ENCODE measurements around the gene TMEM63C.
"Not testable (repeated sequence)": the region's sequence is repeated elsewhere in the genome, so short reads cannot be mapped to it uniquely, and the experiment has no call there.

The TMEM63C gene

DNA sequence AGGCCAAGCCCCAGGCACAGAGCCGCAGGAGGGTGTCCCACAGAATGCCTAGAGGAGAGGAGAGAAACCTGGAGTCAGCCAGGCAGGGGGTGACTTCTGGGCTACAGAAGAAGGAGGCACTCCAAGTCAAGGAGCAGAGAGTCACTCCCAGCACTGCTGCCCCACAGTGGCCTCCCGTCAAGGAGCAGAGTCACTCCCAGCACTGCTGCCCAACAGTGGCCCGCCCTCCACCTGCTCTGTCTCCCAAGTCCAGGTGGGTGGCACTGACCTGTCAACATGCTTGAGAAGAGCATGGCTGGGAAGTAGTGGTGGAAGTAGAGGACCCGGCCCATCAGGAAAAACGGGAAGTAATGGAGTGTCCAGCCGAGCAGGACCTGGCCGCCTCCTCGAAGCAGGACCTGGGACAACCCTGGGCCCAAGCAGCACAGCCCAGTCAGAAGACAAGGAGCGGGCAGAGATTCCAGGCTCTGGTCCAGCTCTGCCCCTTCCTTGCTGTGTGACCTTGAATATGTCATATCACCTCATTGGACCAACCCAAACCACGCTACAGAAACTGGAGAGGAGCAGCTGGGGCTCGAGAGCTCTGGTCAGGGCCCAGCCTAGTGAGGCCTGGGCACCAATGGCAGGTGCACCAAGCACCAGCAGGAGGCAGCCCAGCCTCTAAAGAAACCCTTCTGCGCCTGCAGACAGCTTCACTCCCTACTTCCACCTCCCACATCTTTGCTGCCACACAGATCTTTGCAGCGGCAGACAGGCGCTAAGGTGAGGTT is 97.0 kb downstream of the TMEM63C start:
- H3K79me2 ChIP-seq (ENCODE audit: insufficient read depth, low read length), result no peaks in the 10 kb centered on the region
- H4K20me1 ChIP-seq (ENCODE audit: low read depth, low read length), result no peaks in the 10 kb centered on the region
- H3K27me3 ChIP-seq (ENCODE audit: low read length), result no peaks in the 10 kb centered on the region
- no peak overlapping the region for H3K27ac ChIP-seq (ENCODE audit: low read depth, low read length)
- no peaks in the 10 kb centered on the region for H3K36me3 ChIP-seq (ENCODE audit: low read length)
- no peaks in the 10 kb centered on the region for H3F3A ChIP-seq (ENCODE audit: insufficient read depth)
- no peaks in the 10 kb centered on the region for H3K9me3 ChIP-seq (ENCODE audit: insufficient read depth, low read length)
- H3K9me2 ChIP-seq (replicated peaks; ENCODE audit: insufficient read depth, low read length), result no peaks in the 10 kb centered on the region
- TF ChIP-seq, protein P1, sequence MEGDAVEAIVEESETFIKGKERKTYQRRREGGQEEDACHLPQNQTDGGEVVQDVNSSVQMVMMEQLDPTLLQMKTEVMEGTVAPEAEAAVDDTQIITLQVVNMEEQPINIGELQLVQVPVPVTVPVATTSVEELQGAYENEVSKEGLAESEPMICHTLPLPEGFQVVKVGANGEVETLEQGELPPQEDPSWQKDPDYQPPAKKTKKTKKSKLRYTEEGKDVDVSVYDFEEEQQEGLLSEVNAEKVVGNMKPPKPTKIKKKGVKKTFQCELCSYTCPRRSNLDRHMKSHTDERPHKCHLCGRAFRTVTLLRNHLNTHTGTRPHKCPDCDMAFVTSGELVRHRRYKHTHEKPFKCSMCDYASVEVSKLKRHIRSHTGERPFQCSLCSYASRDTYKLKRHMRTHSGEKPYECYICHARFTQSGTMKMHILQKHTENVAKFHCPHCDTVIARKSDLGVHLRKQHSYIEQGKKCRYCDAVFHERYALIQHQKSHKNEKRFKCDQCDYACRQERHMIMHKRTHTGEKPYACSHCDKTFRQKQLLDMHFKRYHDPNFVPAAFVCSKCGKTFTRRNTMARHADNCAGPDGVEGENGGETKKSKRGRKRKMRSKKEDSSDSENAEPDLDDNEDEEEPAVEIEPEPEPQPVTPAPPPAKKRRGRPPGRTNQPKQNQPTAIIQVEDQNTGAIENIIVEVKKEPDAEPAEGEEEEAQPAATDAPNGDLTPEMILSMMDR (IDR thresholded peaks at IDR 0.05; ENCODE audit: insufficient read depth, low read length, poor library complexity, severe bottlenecking), result no peak
- no peak for TF ChIP-seq EZH2phosphoT487 (conservative IDR thresholded peaks at IDR 0.05; ENCODE audit: low read length)
- no peak overlapping the region for H2AFZ ChIP-seq (ENCODE audit: low read depth, low read length, severe bottlenecking)
- H3K4me3 ChIP-seq (ENCODE audit: insufficient read depth, low read length, poor library complexity, severe bottlenecking), result no peak overlapping the region
- H3K4me2 ChIP-seq (ENCODE audit: low read depth, low read length, poor library complexity, severe bottlenecking), result no peak overlapping the region
- no peak overlapping the region for H3K9ac ChIP-seq (ENCODE audit: low read length)

DNA sequence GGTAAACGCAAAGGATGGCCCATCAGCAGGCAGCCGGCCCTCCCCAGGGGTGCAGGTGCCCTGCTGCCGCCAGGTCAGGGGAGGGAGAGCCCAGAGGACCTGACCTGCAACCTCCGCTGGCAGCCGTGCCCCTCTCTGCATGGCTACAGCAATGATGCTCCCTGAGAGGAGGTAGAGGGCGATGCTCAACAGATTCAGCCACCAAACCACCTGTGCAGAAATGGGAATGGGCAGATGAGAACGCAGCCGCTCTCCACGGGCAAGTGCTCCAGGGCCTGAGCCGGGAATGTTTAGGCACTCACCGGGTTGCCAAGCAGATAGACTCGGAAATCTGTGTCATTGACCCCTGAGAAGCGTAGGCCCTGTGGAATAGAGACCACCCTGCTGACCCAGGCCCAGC is 98.1 kb downstream of the TMEM63C start:
- TF ChIP-seq, protein P1 (IDR thresholded peaks at IDR 0.05; ENCODE audit: insufficient read depth, low read length, poor library complexity, severe bottlenecking), result no peak
- TF ChIP-seq EZH2phosphoT487 (conservative IDR thresholded peaks at IDR 0.05; ENCODE audit: low read length), result no peak
- Histone ChIP-seq H3K9ac (ENCODE audit: low read length) (no peak overlapping the region), H3K9me3 (ENCODE audit: insufficient read depth, low read length) (no peaks in the 10 kb centered on the region), H3K9me2 (replicated peaks; ENCODE audit: insufficient read depth, low read length) (no peaks in the 10 kb centered on the region), H4K20me1 (ENCODE audit: low read depth, low read length) (no peaks in the 10 kb centered on the region), H3K27me3 (ENCODE audit: low read length) (no peaks in the 10 kb centered on the region), H3K27ac (ENCODE audit: low read depth, low read length) (no peak overlapping the region), H3K79me2 (ENCODE audit: insufficient read depth, low read length) (no peaks in the 10 kb centered on the region), H3K4me2 (ENCODE audit: low read depth, low read length, poor library complexity, severe bottlenecking) (no peak overlapping the region), H2AFZ (ENCODE audit: low read depth, low read length, severe bottlenecking) (no peak overlapping the region), H3K4me3 (ENCODE audit: insufficient read depth, low read length, poor library complexity, severe bottlenecking) (no peak overlapping the region), H3K36me3 (ENCODE audit: low read length) (no peaks in the 10 kb centered on the region), H3F3A (ENCODE audit: insufficient read depth) (no peaks in the 10 kb centered on the region)

DNA sequence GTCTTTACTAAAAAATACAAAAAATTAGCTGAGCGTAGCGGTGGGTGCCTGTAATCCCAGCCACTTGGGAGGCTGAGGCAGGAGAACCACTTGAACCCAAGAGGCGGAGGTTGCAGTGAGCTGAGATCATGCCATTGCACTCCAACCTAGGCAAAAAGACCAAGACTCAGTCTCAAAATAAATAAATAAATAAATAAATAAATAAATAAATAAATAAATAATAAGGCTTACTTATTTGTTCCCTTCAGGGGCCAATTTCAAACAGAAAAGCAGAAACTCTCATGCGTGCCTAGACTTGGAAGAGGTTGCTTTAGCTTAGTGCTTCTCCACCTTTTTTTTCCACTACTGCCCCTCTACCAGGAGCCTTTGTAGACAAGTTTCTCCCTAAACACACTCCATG is 99.3 kb downstream of the TMEM63C start:
- H3K4me2 ChIP-seq (ENCODE audit: low read depth, low read length, poor library complexity, severe bottlenecking); H3K36me3 ChIP-seq (ENCODE audit: low read length); H4K20me1 ChIP-seq (ENCODE audit: low read depth, low read length); H3K79me2 ChIP-seq (ENCODE audit: insufficient read depth, low read length); H3K9ac ChIP-seq (ENCODE audit: low read length); H3K9me2 ChIP-seq (replicated peaks; ENCODE audit: insufficient read depth, low read length); H3K27ac ChIP-seq (ENCODE audit: low read depth, low read length); H3K27me3 ChIP-seq (ENCODE audit: low read length); H2AFZ ChIP-seq (ENCODE audit: low read depth, low read length, severe bottlenecking); H3K4me3 ChIP-seq (ENCODE audit: insufficient read depth, low read length, poor library complexity, severe bottlenecking); H3K9me3 ChIP-seq (ENCODE audit: insufficient read depth, low read length); H3F3A ChIP-seq (ENCODE audit: insufficient read depth): not testable (repeated sequence)

DNA sequence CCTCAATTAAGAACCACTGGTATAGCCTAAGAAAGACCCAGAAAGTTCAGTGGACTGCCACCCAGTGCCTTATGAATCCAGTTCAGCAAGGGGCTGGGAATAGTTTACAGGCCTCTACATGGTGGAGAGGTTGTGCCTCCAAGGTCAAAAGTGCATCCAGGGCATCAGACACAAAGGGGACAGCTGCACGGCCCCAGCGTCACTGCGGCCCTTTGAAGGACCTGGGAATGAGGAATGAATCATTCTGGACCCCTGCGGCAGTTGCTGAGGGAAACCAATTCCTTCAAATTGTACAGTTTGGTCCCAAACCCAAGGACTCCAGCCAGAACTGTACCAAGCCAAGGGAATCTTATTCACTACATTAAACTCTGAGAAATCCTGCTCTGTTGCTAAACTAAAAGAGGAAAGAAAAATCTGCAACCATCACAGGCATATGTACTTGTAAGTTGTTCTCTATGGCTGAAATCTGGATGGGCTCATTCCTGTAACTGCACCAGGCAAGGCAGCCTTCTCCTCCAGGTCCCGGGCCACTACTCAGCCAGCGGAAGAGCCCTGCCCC is 100.3 kb downstream of the TMEM63C start:
- Histone ChIP-seq H3K36me3 (ENCODE audit: low read length) (no peaks in the 10 kb centered on the region), H3K27me3 (ENCODE audit: low read length) (no peaks in the 10 kb centered on the region), H3K9me3 (ENCODE audit: insufficient read depth, low read length) (no peaks in the 10 kb centered on the region), H3F3A (ENCODE audit: insufficient read depth) (no peaks in the 10 kb centered on the region), H3K79me2 (ENCODE audit: insufficient read depth, low read length) (no peaks in the 10 kb centered on the region), H4K20me1 (ENCODE audit: low read depth, low read length) (no peaks in the 10 kb centered on the region), H2AFZ (ENCODE audit: low read depth, low read length, severe bottlenecking) (no peak overlapping the region), H3K4me2 (ENCODE audit: low read depth, low read length, poor library complexity, severe bottlenecking) (no peak overlapping the region), H3K9ac (ENCODE audit: low read length) (no peak overlapping the region), H3K4me3 (ENCODE audit: insufficient read depth, low read length, poor library complexity, severe bottlenecking) (no peak overlapping the region), H3K9me2 (replicated peaks; ENCODE audit: insufficient read depth, low read length) (no peaks in the 10 kb centered on the region), H3K27ac (ENCODE audit: low read depth, low read length) (no peak overlapping the region)
- TF ChIP-seq, protein P1 (IDR thresholded peaks at IDR 0.05; ENCODE audit: insufficient read depth, low read length, poor library complexity, severe bottlenecking), result no peak
- no peak for TF ChIP-seq EZH2phosphoT487 (conservative IDR thresholded peaks at IDR 0.05; ENCODE audit: low read length)
